Stimulated activated CD4-positive, alpha-beta T cell treated with anti-CD3 and anti-CD28 coated beads, Interleukin-15, amount 100 ng/mL, for 48 hours (primary cell): ENCODE data around the gene FGR.

Experiments
- DNase-seq, 2 donors: peaks; one replicate each; pipeline ENCODE4 v3.0.0-alpha.2; 2020; ENCODE audit warnings: low read depth in 2 of 2

FGR gene

GRCh38 chr1:27588256-27589232, 46.4 kb downstream of the FGR start:
- no peak for DNase-seq

- no peak for DNase-seq
Measured at GRCh38 chr1:27585684-27586083, 49.3 kb downstream of the FGR start.

GRCh38 chr1:27584453-27584852, 50.5 kb downstream of the FGR start:
- no peak for DNase-seq

GRCh38 chr1:27583479-27583878, 51.5 kb downstream of the FGR start:
- no peak for DNase-seq

- DNase-seq = no peak
Measured at GRCh38 chr1:27581823-27582243, 53.2 kb downstream of the FGR start.

GRCh38 chr1:27577504-27578188, 57.3 kb downstream of the FGR start:
- no peak for DNase-seq

- no peak for DNase-seq
Measured at GRCh38 chr1:27576806-27577227, 58.2 kb downstream of the FGR start.

- DNase-seq = no peak
Measured at GRCh38 chr1:27575840-27576331, 59.1 kb downstream of the FGR start.

GRCh38 chr1:27574871-27575831, 59.8 kb downstream of the FGR start:
- no peak for DNase-seq

- no peak for DNase-seq
Measured at GRCh38 chr1:27574001-27574781, 60.8 kb downstream of the FGR start.

- no peak for DNase-seq
Measured at GRCh38 chr1:27572679-27573426, 62.1 kb downstream of the FGR start.

GRCh38 chr1:27572019-27572678, 62.8 kb downstream of the FGR start:
- no peak for DNase-seq

GRCh38 chr1:27571439-27572018, 63.5 kb downstream of the FGR start:
- DNase-seq = no peak

- DNase-seq = no peak
Measured at GRCh38 chr1:27570784-27571183, 64.2 kb downstream of the FGR start.

GRCh38 chr1:27570356-27570755, 64.6 kb downstream of the FGR start:
- no peak for DNase-seq

GRCh38 chr1:27569506-27570291, 65.3 kb downstream of the FGR start:
- DNase-seq = no peak

GRCh38 chr1:27569088-27569460, 65.9 kb downstream of the FGR start:
- no peak for DNase-seq
